ENCODE results near the gene OGDH. TPM values are rescaled to one million over a fixed set of nuclear protein-coding genes. Genes with fewer than 3 reads are reported as not detected.

Gene OGDH
- total and polyA plus RNA-seq, 2 of the 4 experiments (the other 2 are of a cell fraction) = 47.4 to 56.5 TPM

DNA sequence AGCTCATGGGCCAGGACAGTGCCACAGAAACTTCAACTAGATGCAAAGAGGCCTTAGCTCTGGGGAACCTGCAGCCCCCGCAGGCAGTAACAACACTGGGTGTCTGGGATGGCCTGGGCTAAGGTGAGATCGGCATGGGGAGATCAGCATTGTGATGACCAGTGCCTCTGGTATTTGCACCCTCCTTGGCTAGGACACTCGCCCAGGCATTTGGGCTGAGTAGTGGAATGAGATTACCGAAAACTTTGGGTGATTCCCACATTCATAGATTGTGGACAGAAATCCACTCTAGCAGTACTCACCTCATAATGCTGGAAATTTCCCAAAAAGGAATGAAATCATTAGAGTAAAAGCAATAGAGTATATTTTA lies 71.7 kb downstream of the OGDH start:
- CTCF ChIA-PET = no interaction called here

More for the DNA sequence above, 71.7 kb downstream of the OGDH start:
- Histone ChIP-seq H2AFZ (replicated peaks; ENCODE audit: low read length, poor library complexity) (no peak overlapping the region), H3K23ac (ENCODE audit: low read depth, low read length) (no peak overlapping the region), H2AK9ac (replicated peaks; ENCODE audit: low read depth, low read length, poor library complexity) (no peak overlapping the region), H4K5ac (ENCODE audit: low read depth, low read length) (no peak overlapping the region; the same call in 1 of the 2 replicates), H3K18ac (ENCODE audit: low read depth, low read length) (no peak overlapping the region; the same call in 1 of the 2 replicates), H2BK20ac (ENCODE audit: low read depth, low read length) (no peak overlapping the region), H3K14ac (replicated peaks; ENCODE audit: low read depth, low read length) (no peak overlapping the region), H3K27me3 (ENCODE audit: control insufficient read depth, insufficient read depth, low read length) (no peaks in the 10 kb centered on the region), H2BK5ac (ENCODE audit: low read depth, low read length, poor library complexity, severe bottlenecking) (no peak overlapping the region), H3K4ac (ENCODE audit: low read depth, low read length) (no peak overlapping the region), H2BK15ac (ENCODE audit: low read depth, low read length) (no peak overlapping the region; the same call in 2 of the 3 replicates), H3K9me1 (ENCODE audit: insufficient read depth, low read length) (peaks cover 43% of the 10 kb centered on the region), H3K4me2 (ENCODE audit: low read depth, low read length) (no peak overlapping the region), H3K9me3 (ENCODE audit: control insufficient read depth, insufficient read depth, low read length) (no peaks in the 10 kb centered on the region), H3K4me3 (ENCODE audit: insufficient read depth, low read depth, low read length) (no peak overlapping the region), H3K36me3 (ENCODE audit: control insufficient read depth, insufficient read depth, low read length) (peaks cover 35% of the 10 kb centered on the region), H3K79me1 (ENCODE audit: low read depth in 1 of 2, low read length in 2 of 2) (peaks cover 0 to 12% of the 10 kb centered on the region in 2 experiments; a peak in 3 of 4 replicates), H3K56ac (ENCODE audit: extremely low read depth, insufficient read depth, low read length) (no peak overlapping the region), H4K20me1 (ENCODE audit: insufficient read depth, low read length) (peaks cover 3% of the 10 kb centered on the region; the same call in 1 of the 2 replicates), H3K9ac (ENCODE audit: low read depth, low read length) (no peak overlapping the region), H4K91ac (ENCODE audit: insufficient read depth, low read depth, low read length) (no peak overlapping the region), H2AK5ac (ENCODE audit: low read depth, low read length) (no peak overlapping the region), H3K4me1 (ENCODE audit: control insufficient read depth, insufficient read depth, low read length) (peaks cover 18% of the 10 kb centered on the region), H3K27ac (ENCODE audit: insufficient read depth, low read length) (no peak overlapping the region; the same call in 1 of the 2 replicates), H2BK120ac (ENCODE audit: low read depth, low read length) (no peak overlapping the region), H4K8ac (ENCODE audit: low read depth in 2 of 2, low read length in 2 of 2) (no peak overlapping the region)
- peak; percentile 18 for DNase-seq
- in situ Hi-C loops (cut with MboI; ENCODE audit: low sequenced_read_pairs) = no loop called here
- TF ChIP-seq MAFK (IDR thresholded peaks at IDR 0.05; ENCODE audit: low read depth, low read length) (no peak), NFE2L2 (IDR thresholded peaks at IDR 0.05; ENCODE audit: low read depth, low read length) (no peak), CEBPB (IDR thresholded peaks at IDR 0.05; ENCODE audit: low read depth, low read length) (no peak), RAD21 (IDR thresholded peaks at IDR 0.05; ENCODE audit: low read length) (no peak), MXI1 (IDR thresholded peaks at IDR 0.05; ENCODE audit: borderline replicate concordance, low read depth, low read length) (no peak), RFX5 (IDR thresholded peaks at IDR 0.05; ENCODE audit: low read depth, low read length) (no peak), SMC3 (IDR thresholded peaks at IDR 0.05; ENCODE audit: low read depth, low read length) (no peak), CHD1 (IDR thresholded peaks at IDR 0.05; ENCODE audit: low read depth, low read length) (no peak), RCOR1 (IDR thresholded peaks at IDR 0.05; ENCODE audit: insufficient replicate concordance, low read length) (no peak), FOS (IDR thresholded peaks at IDR 0.05; ENCODE audit: low read depth, low read length) (no peak)
- TF ChIP-seq, protein P1, sequence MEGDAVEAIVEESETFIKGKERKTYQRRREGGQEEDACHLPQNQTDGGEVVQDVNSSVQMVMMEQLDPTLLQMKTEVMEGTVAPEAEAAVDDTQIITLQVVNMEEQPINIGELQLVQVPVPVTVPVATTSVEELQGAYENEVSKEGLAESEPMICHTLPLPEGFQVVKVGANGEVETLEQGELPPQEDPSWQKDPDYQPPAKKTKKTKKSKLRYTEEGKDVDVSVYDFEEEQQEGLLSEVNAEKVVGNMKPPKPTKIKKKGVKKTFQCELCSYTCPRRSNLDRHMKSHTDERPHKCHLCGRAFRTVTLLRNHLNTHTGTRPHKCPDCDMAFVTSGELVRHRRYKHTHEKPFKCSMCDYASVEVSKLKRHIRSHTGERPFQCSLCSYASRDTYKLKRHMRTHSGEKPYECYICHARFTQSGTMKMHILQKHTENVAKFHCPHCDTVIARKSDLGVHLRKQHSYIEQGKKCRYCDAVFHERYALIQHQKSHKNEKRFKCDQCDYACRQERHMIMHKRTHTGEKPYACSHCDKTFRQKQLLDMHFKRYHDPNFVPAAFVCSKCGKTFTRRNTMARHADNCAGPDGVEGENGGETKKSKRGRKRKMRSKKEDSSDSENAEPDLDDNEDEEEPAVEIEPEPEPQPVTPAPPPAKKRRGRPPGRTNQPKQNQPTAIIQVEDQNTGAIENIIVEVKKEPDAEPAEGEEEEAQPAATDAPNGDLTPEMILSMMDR (conservative IDR thresholded peaks at IDR 0.05; ENCODE audit: low read depth, low read length) = no peak
- TF ChIP-seq, protein P2, sequence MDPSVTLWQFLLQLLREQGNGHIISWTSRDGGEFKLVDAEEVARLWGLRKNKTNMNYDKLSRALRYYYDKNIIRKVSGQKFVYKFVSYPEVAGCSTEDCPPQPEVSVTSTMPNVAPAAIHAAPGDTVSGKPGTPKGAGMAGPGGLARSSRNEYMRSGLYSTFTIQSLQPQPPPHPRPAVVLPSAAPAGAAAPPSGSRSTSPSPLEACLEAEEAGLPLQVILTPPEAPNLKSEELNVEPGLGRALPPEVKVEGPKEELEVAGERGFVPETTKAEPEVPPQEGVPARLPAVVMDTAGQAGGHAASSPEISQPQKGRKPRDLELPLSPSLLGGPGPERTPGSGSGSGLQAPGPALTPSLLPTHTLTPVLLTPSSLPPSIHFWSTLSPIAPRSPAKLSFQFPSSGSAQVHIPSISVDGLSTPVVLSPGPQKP (IDR thresholded peaks at IDR 0.05; ENCODE audit: borderline replicate concordance, low read depth, low read length) = no peak
- no CpG with 5 or more reads among the region's 4 CpGs for WGBS, 2 experiments (ENCODE audit: extremely low coverage in 2 of 2, insufficient read length in 1 of 2)
- POLR2A ChIA-PET (ENCODE audit: unreplicated experiment) = no interaction called here
- ATAC-seq (ENCODE audit: low read depth) = no peak; the same call in 1 of the 2 replicates
- BruUV-seq (replicated peaks) = no TSS peak
- intact Hi-C loops (cut with micrococcal nuclease) = no loop called here
- dilution Hi-C loops (cut with HindIII; ENCODE audit: low sequenced_read_pairs, unreplicated experiment) = no loop called here

Data from IMR-90 (cell line).